Esophagus muscularis mucosa (tissue), 4 donors: ENCODE results near the gene HK1. TPM values are rescaled to one million over a fixed set of nuclear protein-coding genes. Genes with fewer than 3 reads are reported as not detected.

Experiments
- DNase-seq: peaks from one replicate; pipeline ENCODE4 v3.0.0-alpha.2; 2017; ENCODE audit errors: extremely low spot score
- H3K27ac ChIP-seq, 4 donors: fragments of 200-600 bp; sonication (generic); replicated peaks in 1 of 4; 1 replicate in 3 of 4; 2 replicates in 1 of 4; pipeline ENCODE4 v1.5.1; 2016 to 2019; ENCODE audit warnings: mild to moderate bottlenecking in 1 of 4
- H3K27me3 ChIP-seq, 4 donors: fragments of 200-600 bp; sonication (generic); one replicate each; pipeline versions ENCODE4 v1.5.1 to v1.6.0; 2016 to 2019
- H3K36me3 ChIP-seq, 4 donors: fragments of 200-600 bp; sonication (generic); one replicate each; pipeline ENCODE4 v1.5.1; 2016 to 2019
- H3K4me1 ChIP-seq, 4 donors: fragments of 200-600 bp; sonication (generic); one replicate each; pipeline ENCODE4 v1.5.1; 2016 to 2019
- H3K4me3 ChIP-seq, 4 donors: fragments of 200-600 bp; sonication (generic); 1 replicate in 2 of 4; 2 replicates in 2 of 4; pipeline ENCODE4 v1.5.1; 2016 to 2019; ENCODE audit warnings: mild to moderate bottlenecking in 4 of 4, moderate library complexity in 1 of 4
- H3K9me3 ChIP-seq, 4 donors: fragments of 200-600 bp; sonication (generic); 1 replicate in 3 of 4; 2 replicates in 1 of 4; pipeline ENCODE4 v1.5.1; 2016 to 2019
- EP300 ChIP-seq: sonication (generic); formaldehyde crosslinking; IDR thresholded peaks from one replicate; pipeline ENCODE4 v1.6.1; 2017; ENCODE audit warnings: antibody characterized with exemption
- POLR2A ChIP-seq: fragments of 450-650 bp; IDR thresholded peaks from one replicate; pipeline ENCODE4 v1.6.1; 2017; ENCODE audit warnings: antibody characterized with exemption, moderate library complexity, mild to moderate bottlenecking, low read depth
- POLR2AphosphoS5 ChIP-seq, 2 donors: sonication (generic); formaldehyde crosslinking; IDR thresholded peaks; one replicate each; pipeline ENCODE4 v1.6.1; 2017; ENCODE audit warnings: antibody characterized with exemption in 2 of 2
- WGBS: methylation state at CpG from one replicate; pipeline ENCODE4 v1.1.5; 2018; 5-methylcytosine and 5-hydroxymethylcytosine counted together
- intact Hi-C: fragments of 100-400 bp; cut with DNase I; formaldehyde crosslinking; loops from one replicate; pipeline ENCODE4 v1.15.1; 2023
- total RNA-seq, 4 donors: library from RNA; depleted of rRNA; stranded (reverse); fragments of >200 nt; gene quantifications; one replicate each; pipeline versions ENCODE4 v1.1.0 to v1.2.1, GENCODE V29; 2016
- TF ChIP-seq, protein P1 (sequence below), 3 experiments: fragments of 200-600 bp in 2 of 3; fragments of 450-650 bp in 1 of 3; sonication (generic) in 2 of 3; IDR thresholded peaks; one replicate each; pipeline ENCODE4 v1.5.1; 2017 to 2019; ENCODE audit warnings: antibody characterized with exemption in 3 of 3, mild to moderate bottlenecking in 2 of 3, moderate library complexity in 1 of 3

HK1 gene
- total RNA-seq, 4 donors from 2014 or later: 114 to 188 (median 151) TPM

DNA sequence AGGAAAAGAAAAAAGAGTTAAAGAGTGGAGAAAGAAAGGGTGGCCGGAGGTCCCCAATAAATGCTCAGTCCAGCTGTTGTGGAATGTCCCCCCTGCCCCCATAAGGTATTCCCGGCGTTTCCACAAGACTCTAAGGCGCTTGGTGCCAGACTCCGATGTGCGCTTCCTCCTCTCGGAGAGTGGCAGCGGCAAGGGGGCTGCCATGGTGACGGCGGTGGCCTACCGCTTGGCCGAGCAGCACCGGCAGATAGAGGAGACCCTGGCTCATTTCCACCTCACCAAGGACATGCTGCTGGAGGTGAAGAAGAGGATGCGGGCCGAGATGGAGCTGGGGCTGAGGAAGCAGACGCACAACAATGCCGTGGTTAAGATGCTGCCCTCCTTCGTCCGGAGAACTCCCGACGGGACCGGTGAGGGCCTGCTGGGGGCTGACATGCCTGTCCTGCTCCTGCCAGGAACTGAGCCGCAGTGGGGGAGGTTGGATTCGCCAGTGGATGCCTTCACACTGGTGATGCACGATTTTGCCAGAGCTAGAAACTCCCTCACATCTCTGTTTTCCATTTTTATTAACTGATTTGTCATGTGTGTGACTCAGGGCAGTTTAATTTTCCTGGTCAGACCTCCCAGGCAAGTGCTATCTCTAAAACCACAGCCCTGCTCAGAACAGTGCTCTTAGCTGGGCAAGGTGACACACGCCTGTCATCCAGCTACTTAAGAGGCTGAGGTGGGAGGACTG, 104.3 kb downstream of the HK1 start:
- H3K4me3 ChIP-seq: no peak overlapping the region
- peaks cover 15 to 32% (median 28%) of the 10 kb centered on the region in 4 donors for H3K4me1 ChIP-seq
- 84% methylated on average over 19 of the region's 26 CpGs for WGBS
- peaks cover 43 to 96% (median 84%) of the 10 kb centered on the region in 4 donors for H3K36me3 ChIP-seq
- intact Hi-C loops: loop anchor here (5.0 kb wide), 1 partner anchor 65 kb away; no protein-coding TSS in a partner anchor
- no peaks in the 10 kb centered on the region for H3K9me3 ChIP-seq
- peak overlapping the region in 2 of 4 donors; percentile 36 to 54 for H3K27ac ChIP-seq
- no peaks in the 10 kb centered on the region for H3K27me3 ChIP-seq
- TF ChIP-seq, protein P1, sequence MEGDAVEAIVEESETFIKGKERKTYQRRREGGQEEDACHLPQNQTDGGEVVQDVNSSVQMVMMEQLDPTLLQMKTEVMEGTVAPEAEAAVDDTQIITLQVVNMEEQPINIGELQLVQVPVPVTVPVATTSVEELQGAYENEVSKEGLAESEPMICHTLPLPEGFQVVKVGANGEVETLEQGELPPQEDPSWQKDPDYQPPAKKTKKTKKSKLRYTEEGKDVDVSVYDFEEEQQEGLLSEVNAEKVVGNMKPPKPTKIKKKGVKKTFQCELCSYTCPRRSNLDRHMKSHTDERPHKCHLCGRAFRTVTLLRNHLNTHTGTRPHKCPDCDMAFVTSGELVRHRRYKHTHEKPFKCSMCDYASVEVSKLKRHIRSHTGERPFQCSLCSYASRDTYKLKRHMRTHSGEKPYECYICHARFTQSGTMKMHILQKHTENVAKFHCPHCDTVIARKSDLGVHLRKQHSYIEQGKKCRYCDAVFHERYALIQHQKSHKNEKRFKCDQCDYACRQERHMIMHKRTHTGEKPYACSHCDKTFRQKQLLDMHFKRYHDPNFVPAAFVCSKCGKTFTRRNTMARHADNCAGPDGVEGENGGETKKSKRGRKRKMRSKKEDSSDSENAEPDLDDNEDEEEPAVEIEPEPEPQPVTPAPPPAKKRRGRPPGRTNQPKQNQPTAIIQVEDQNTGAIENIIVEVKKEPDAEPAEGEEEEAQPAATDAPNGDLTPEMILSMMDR (IDR thresholded peaks at IDR 0.05): no peak
- no peak for TF ChIP-seq EP300
- TF ChIP-seq POLR2A: no peak
- TF ChIP-seq POLR2AphosphoS5 (IDR thresholded peaks at IDR 0.05): no peak
- no peak for DNase-seq

- no peak for DNase-seq
- WGBS: 43% methylated on average over 3 of the region's 3 CpGs
- H3K27me3 ChIP-seq: no peaks in the 10 kb centered on the region
- H3K4me1 ChIP-seq: peaks cover 9 to 22% (median 18%) of the 10 kb centered on the region in 4 donors
- peak overlapping the region; percentile 7 to 54 (median 33) for H3K27ac ChIP-seq
- intact Hi-C loops: loop anchor here (5.0 kb wide), 1 partner anchor 66 kb away; no protein-coding TSS in a partner anchor
- peak; percentile 26 to 31 for TF ChIP-seq POLR2AphosphoS5 (IDR thresholded peaks at IDR 0.05)
- TF ChIP-seq POLR2A: no peak
- TF ChIP-seq, protein P1 (IDR thresholded peaks at IDR 0.05): peak in 1 of 3 experiments; percentile 7
- no peaks in the 10 kb centered on the region for H3K9me3 ChIP-seq
- H3K36me3 ChIP-seq: peaks cover 46 to 100% (median 91%) of the 10 kb centered on the region in 4 donors
- no peak overlapping the region for H3K4me3 ChIP-seq
Observed at GRCh38 chr10:69383558-69383957, 105.3 kb downstream of the HK1 start.

DNA sequence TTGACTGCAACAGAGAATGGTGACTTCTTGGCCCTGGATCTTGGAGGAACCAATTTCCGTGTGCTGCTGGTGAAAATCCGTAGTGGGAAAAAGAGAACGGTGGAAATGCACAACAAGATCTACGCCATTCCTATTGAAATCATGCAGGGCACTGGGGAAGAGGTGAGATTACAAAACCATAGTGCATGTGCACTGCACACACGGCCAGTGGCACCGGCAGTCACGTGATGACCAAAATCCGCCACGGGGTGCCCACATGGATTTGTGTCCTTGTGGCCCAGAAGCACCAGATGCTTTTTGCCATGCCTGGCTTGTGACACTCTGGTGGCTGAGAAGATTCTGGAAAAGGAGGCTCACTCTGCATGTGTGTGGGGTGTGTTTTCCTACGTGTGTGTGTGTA, 106.0 kb downstream of the HK1 start:
- intact Hi-C loops: loop anchor here (5.0 kb wide), 1 partner anchor 67 kb away; no protein-coding TSS in a partner anchor
- H3K4me1 ChIP-seq: peaks cover 6 to 21% (median 19%) of the 10 kb centered on the region in 4 donors
- TF ChIP-seq POLR2AphosphoS5 (IDR thresholded peaks at IDR 0.05) (no peak), POLR2A (no peak), EP300 (no peak)
- TF ChIP-seq, protein P1 (IDR thresholded peaks at IDR 0.05): no peak
- WGBS: 93% methylated on average over 10 of the region's 10 CpGs
- H3K27me3 ChIP-seq: no peaks in the 10 kb centered on the region
- no peak overlapping the region for H3K4me3 ChIP-seq
- H3K27ac ChIP-seq: no peak overlapping the region
- H3K9me3 ChIP-seq: no peaks in the 10 kb centered on the region
- no peak for DNase-seq
- H3K36me3 ChIP-seq: peaks cover 53 to 100% (median 97%) of the 10 kb centered on the region in 4 donors

DNA sequence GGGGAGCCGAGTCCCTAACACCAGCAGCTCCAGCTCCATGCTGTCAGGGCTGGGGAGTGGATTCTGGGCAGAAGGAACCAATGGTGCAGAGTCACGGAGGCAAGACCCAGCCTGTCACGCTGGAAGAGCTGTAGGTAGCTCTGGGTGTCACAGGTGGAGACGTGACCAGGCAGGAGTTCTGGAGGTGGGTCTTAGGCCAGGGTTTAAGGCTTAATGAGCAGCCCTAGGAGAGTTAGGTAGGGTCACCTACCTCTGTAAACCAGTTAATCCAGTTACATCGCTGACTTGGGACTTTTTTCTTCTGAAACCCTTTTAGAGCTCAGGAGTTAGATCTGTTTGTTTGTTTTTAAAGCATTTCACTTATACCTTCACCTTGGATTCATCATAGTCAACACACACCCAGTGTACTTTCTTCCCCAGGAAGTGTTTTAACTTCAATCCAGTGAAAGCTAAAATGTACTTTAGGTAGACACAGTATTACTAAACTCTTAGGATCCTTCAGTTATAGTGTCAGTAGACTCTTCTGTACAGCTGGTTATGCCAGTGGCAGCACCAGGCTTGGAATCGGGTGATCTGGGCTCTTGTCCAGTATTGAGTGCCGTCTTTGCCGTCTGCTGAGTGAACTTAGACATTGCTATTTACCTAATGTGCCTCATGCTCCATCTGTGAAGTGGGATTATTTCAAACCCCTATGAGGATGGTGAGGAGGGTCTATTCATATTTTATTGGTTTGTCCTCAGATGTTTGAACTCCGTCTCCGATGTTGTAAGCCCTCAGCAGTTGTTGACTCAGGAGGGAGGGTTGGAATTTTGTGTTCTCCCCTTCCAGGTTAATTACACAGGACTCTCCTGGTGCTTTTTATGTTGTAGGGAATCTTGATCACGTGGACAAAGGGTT, 107.4 kb downstream of the HK1 start:
- intact Hi-C loops: no loop called here
- DNase-seq: no peak
- peaks cover 46 to 100% (median 93%) of the 10 kb centered on the region in 4 donors for H3K36me3 ChIP-seq
- H3K27ac ChIP-seq: no peak overlapping the region
- no peak overlapping the region for H3K4me3 ChIP-seq
- H3K27me3 ChIP-seq: no peaks in the 10 kb centered on the region
- 92% methylated on average over 10 of the region's 11 CpGs for WGBS
- H3K4me1 ChIP-seq: peaks cover 11 to 33% (median 31%) of the 10 kb centered on the region in 4 donors
- no peaks in the 10 kb centered on the region for H3K9me3 ChIP-seq
- TF ChIP-seq POLR2A: no peak
- TF ChIP-seq POLR2AphosphoS5 (IDR thresholded peaks at IDR 0.05): no peak
- no peak for TF ChIP-seq EP300
- TF ChIP-seq, protein P1 (IDR thresholded peaks at IDR 0.05): no peak
